Caco-2 (cell line): ENCODE data around the gene ITGB4. TPM values are rescaled to one million over a fixed set of nuclear protein-coding genes. Genes with fewer than 3 reads are reported as not detected.
"Not testable (repeated sequence)": the region's sequence is repeated elsewhere in the genome, so short reads cannot be mapped to it uniquely, and the experiment has no call there.

Experiments used
- BruUV-seq: library from RNA; stranded (reverse); fragments of 400-500 nt; replicated peaks from 2 replicates; lab custom pipeline; 2021; lab: Mats Ljungman, UMichigan
- CTCF ChIA-PET: fragments of 300-600 bp; sonication (Branson Sonifier 250); formaldehyde crosslinking; loops from one replicate; lab custom pipeline; 2022; ENCODE audit warnings: antibody characterized with exemption; lab: Charles Lee
- POLR2A ChIA-PET: fragments of 300-600 bp; sonication (Branson Sonifier 250); formaldehyde crosslinking; loops from one replicate; lab custom pipeline; 2022; ENCODE audit warnings: antibody characterized with exemption; lab: Charles Lee
- DNase-seq, 2 experiments: peaks; one replicate each; pipeline versions ENCODE4 v3.0.0 to v3.0.0-alpha.2; 2020 to 2022
- H3K27me3 ChIP-seq: replicated peaks from 2 replicates; pipeline ENCODE4 v1.6.0; 2011; ENCODE audit warnings: low read length; ENCODE audit not compliant: control insufficient read depth, insufficient read depth
- H3K36me3 ChIP-seq: 2 replicates; pipeline ENCODE4 v1.5.1; 2011; ENCODE audit warnings: low read length; ENCODE audit not compliant: control insufficient read depth, insufficient read depth
- H3K4me1 ChIP-seq: fragments of 250-450 bp; sonication (Bioruptor Pico); 2 replicates; pipeline ENCODE4 v1.5.1; 2020; ENCODE audit warnings: mild to moderate bottlenecking
- H3K4me3 ChIP-seq: 2 replicates; pipeline ENCODE4 v1.5.1; 2011; ENCODE audit warnings: low read depth, mild to moderate bottlenecking, control low read depth, low read length
- H3K9me3 ChIP-seq: fragments of 250-450 bp; sonication (Bioruptor Pico); 2 replicates; pipeline ENCODE4 v1.5.1; 2020; ENCODE audit warnings: mild to moderate bottlenecking, moderate library complexity
- H3K27ac Mint-ChIP-seq: one replicate; pipeline ENCODE4 v1.8.0; 2022; ENCODE audit warnings: mixed read lengths; ENCODE audit not compliant: unreplicated experiment
- H3K27me3 Mint-ChIP-seq: one replicate; pipeline ENCODE4 v1.8.0; 2022; ENCODE audit warnings: mixed read lengths; ENCODE audit not compliant: insufficient read depth, unreplicated experiment
- H3K36me3 Mint-ChIP-seq: one replicate; pipeline ENCODE4 v1.8.0; 2022; ENCODE audit warnings: mild to moderate bottlenecking, mixed read lengths; ENCODE audit not compliant: insufficient read depth, unreplicated experiment
- H3K4me1 Mint-ChIP-seq: one replicate; pipeline ENCODE4 v1.8.0; 2022; ENCODE audit warnings: low read depth, mixed read lengths; ENCODE audit not compliant: unreplicated experiment
- H3K4me3 Mint-ChIP-seq: one replicate; pipeline ENCODE4 v1.8.0; 2022; ENCODE audit warnings: mild to moderate bottlenecking, moderate library complexity, mixed read lengths; ENCODE audit not compliant: unreplicated experiment
- H3K9me3 Mint-ChIP-seq: one replicate; pipeline ENCODE4 v1.8.0; 2022; ENCODE audit warnings: mixed read lengths; ENCODE audit not compliant: unreplicated experiment
- CTCF ChIP-seq, 2 experiments: fragments of 200-600 bp in 1 of 2; IDR thresholded peaks; 1 replicate in 1 of 2; 2 replicates in 1 of 2; pipeline versions ENCODE4 v1.5.1 to v1.8.0; 2011 to 2022; ENCODE audit warnings: antibody characterized with exemption in 1 of 2, control low read depth in 1 of 2, inconsistent platforms in 1 of 2, low read depth in 1 of 2, low read length in 1 of 2, mild to moderate bottlenecking in 1 of 2, moderate library complexity in 1 of 2; ENCODE audit not compliant: insufficient read depth in 1 of 2, severe bottlenecking in 1 of 2, unreplicated experiment in 1 of 2
- intact Hi-C: fragments of 100-400 bp; cut with micrococcal nuclease; formaldehyde crosslinking; loops from one replicate; pipeline ENCODE4 v1.10.0; 2022; ENCODE audit not compliant: unreplicated experiment
- total RNA-seq: library from RNA; stranded (reverse); gene quantifications from 2 replicates; pipeline ENCODE4 v1.2.3, GENCODE V29; 2022

ITGB4 gene
- total RNA-seq, 1 experiment from 2014 or later, result 50.8 TPM

GRCh38 chr17:75776386-75777295 lies 55.4 kb downstream of the ITGB4 start:
- ChIA-PET POLR2A (interaction anchor here (0.6 to 2.0 kb wide), 4 partner anchors 8 to 79 kb away, joined by 3 to 6 read pairs (median 5); partner anchors contain the start of genes GALK1, UNK and WBP2), CTCF (no interaction called here)
- Mint-ChIP-seq H3K27me3 (peaks cover 4% of the 10 kb centered on the region), H3K4me1 (peaks cover 27% of the 10 kb centered on the region), H3K9me3 (no peaks in the 10 kb centered on the region), H3K4me3 (peak overlapping the region; percentile 100), H3K36me3 (peaks cover 85% of the 10 kb centered on the region), H3K27ac (peak overlapping the region; percentile 74)
- peaks cover 12% of the 10 kb centered on the region for H3K4me1 ChIP-seq
- no peak overlapping the region for H3K4me3 ChIP-seq
- H3K36me3 ChIP-seq, result peaks cover 2% of the 10 kb centered on the region; the same call in 1 of the 2 replicates
- no peaks in the 10 kb centered on the region for H3K27me3 ChIP-seq
- no peak for TF ChIP-seq CTCF (IDR thresholded peaks at IDR 0.05; ENCODE audit: insufficient read depth in 1 of 2, low read depth in 1 of 2, low read length in 1 of 2, severe bottlenecking in 1 of 2, unreplicated experiment in 1 of 2)
- intact Hi-C loops, result no loop called here
- DNase-seq, result no peak
- BruUV-seq, result no TSS peak
- no peaks in the 10 kb centered on the region for H3K9me3 ChIP-seq

GRCh38 chr17:75777296-75777922 lies 56.1 kb downstream of the ITGB4 start:
- no peak for TF ChIP-seq CTCF (IDR thresholded peaks at IDR 0.05; ENCODE audit: insufficient read depth in 1 of 2, low read depth in 1 of 2, low read length in 1 of 2, severe bottlenecking in 1 of 2, unreplicated experiment in 1 of 2)
- CTCF ChIA-PET, result no interaction called here
- Mint-ChIP-seq H3K4me1 (peaks cover 21% of the 10 kb centered on the region), H3K4me3 (peak overlapping the region; percentile 100), H3K27me3 (peaks cover 4% of the 10 kb centered on the region), H3K36me3 (peaks cover 77% of the 10 kb centered on the region), H3K27ac (peak overlapping the region; percentile 74), H3K9me3 (no peaks in the 10 kb centered on the region)
- intact Hi-C loops, result no loop called here
- BruUV-seq, result no TSS peak
- H3K27me3 ChIP-seq, result no peaks in the 10 kb centered on the region
- DNase-seq, result no peak
- H3K36me3 ChIP-seq, result peaks cover 2% of the 10 kb centered on the region; the same call in 1 of the 2 replicates
- no peak overlapping the region for H3K4me3 ChIP-seq
- no peaks in the 10 kb centered on the region for H3K9me3 ChIP-seq
- peaks cover 8% of the 10 kb centered on the region for H3K4me1 ChIP-seq
- POLR2A ChIA-PET, result interaction anchor here (2.0 kb wide), 1 partner anchor 9 kb away, joined by 6 read pairs; no protein-coding TSS in a partner anchor

- H3K4me3 ChIP-seq, result peak overlapping the region; percentile 85
- Mint-ChIP-seq H3K4me1 (peaks cover 26% of the 10 kb centered on the region), H3K36me3 (peaks cover 68% of the 10 kb centered on the region), H3K27ac (peak overlapping the region; percentile 100), H3K4me3 (peak overlapping the region; percentile 100)
- CTCF ChIA-PET, result interaction anchor here (2.7 kb wide), 1 partner anchor 14 kb away, joined by 23 read pairs; the partner anchor contains the start of gene GALK1
- H3K4me1 ChIP-seq, result peaks cover 12% of the 10 kb centered on the region
- DNase-seq, H3K9me3 Mint-ChIP-seq, POLR2A ChIA-PET, H3K27me3 Mint-ChIP-seq, H3K36me3 ChIP-seq, H3K9me3 ChIP-seq, intact Hi-C loops, H3K27me3 ChIP-seq: not testable (repeated sequence)
- TSS peak; percentile 62 for BruUV-seq
These were observed 57.0 kb downstream of the ITGB4 start for GRCh38 chr17:75778066-75778860.
